H1 (cell line): ENCODE measurements around the gene PDZD11. TPM values are rescaled to one million over a fixed set of nuclear protein-coding genes. Genes with fewer than 3 reads are reported as not detected.

Source experiments
- CTCF ChIA-PET: fragments of 300-600 bp; sonication (Branson Sonifier 250); formaldehyde crosslinking; loops from one replicate; lab custom pipeline; 2021; ENCODE audit not compliant: partially characterized antibody; lab: Charles Lee
- POLR2A ChIA-PET: fragments of 300-600 bp; sonication (Branson Sonifier 250); formaldehyde crosslinking; loops from one replicate; lab custom pipeline; 2021; ENCODE audit warnings: inconsistent platforms; ENCODE audit not compliant: partially characterized antibody; lab: Charles Lee
- DNase-seq, 2 experiments: peaks; one replicate each; pipeline versions ENCODE4 v3.0.0 to v3.0.0-alpha.2; 2010 to 2022; ENCODE audit warnings: low spot score in 2 of 2, low read depth in 1 of 2, mixed read lengths in 1 of 2
- FAIRE-seq: peaks from 2 replicates; lab custom pipeline; 2011; peaks lifted over from hg19 to GRCh38; lab: Jason Lieb, UNC
- H2AFZ ChIP-seq: 2 replicates; pipeline ENCODE4 v1.8.1; 2012; ENCODE audit warnings: low read length, inconsistent platforms
- H2AK5ac ChIP-seq: 2 replicates; pipeline ENCODE4 v1.6.1; 2013; ENCODE audit warnings: low read depth, low read length
- H2BK120ac ChIP-seq: replicated peaks from 2 replicates; pipeline ENCODE3; 2013; ENCODE audit warnings: low read depth, low read length, inconsistent platforms
- H2BK12ac ChIP-seq: 2 replicates; pipeline ENCODE4 v1.6.1; 2013; ENCODE audit warnings: low read depth, low read length
- H2BK15ac ChIP-seq: 2 replicates; pipeline ENCODE4 v1.6.1; 2013; ENCODE audit warnings: low read length
- H2BK20ac ChIP-seq: 2 replicates; pipeline ENCODE4 v1.6.1; 2013; ENCODE audit warnings: low read length
- H2BK5ac ChIP-seq: 2 replicates; pipeline ENCODE4 v1.6.1; 2013; ENCODE audit warnings: low read depth, low read length
- H3K14ac ChIP-seq: 2 replicates; pipeline ENCODE4 v1.6.1; 2013; ENCODE audit warnings: inconsistent platforms; ENCODE audit not compliant: insufficient read length
- H3K18ac ChIP-seq: 2 replicates; pipeline ENCODE4 v1.6.1; 2013; ENCODE audit warnings: low read length; ENCODE audit errors: extremely low read depth
- H3K23ac ChIP-seq: 2 replicates; pipeline ENCODE4 v1.6.1; 2013; ENCODE audit warnings: inconsistent platforms; ENCODE audit not compliant: insufficient read length
- H3K23me2 ChIP-seq: 2 replicates; pipeline ENCODE4 v1.6.1; 2013; ENCODE audit warnings: low read depth, low read length
- H3K27ac ChIP-seq: 2 replicates; pipeline ENCODE4 v1.6.1; 2011; ENCODE audit warnings: low read depth, low read length, inconsistent platforms
- H3K27me3 ChIP-seq, 4 experiments: replicated peaks in 1 of 4; 1 replicate in 1 of 4; 2 replicates in 3 of 4; pipeline versions ENCODE4 v1.6.1 to v1.8.1; 2011 to 2013; ENCODE audit warnings: low read length in 3 of 4, mild to moderate bottlenecking in 3 of 4, inconsistent platforms in 2 of 4, mixed read lengths in 2 of 4, moderate library complexity in 1 of 4; ENCODE audit not compliant: control insufficient read depth in 3 of 4, insufficient read depth in 3 of 4; ENCODE audit errors: extremely low read depth in 1 of 4
- H3K36me3 ChIP-seq, 4 experiments: 2 replicates each; pipeline versions ENCODE4 v1.6.1 to v1.8.1; 2011 to 2013; ENCODE audit warnings: mild to moderate bottlenecking in 4 of 4, low read length in 3 of 4, moderate library complexity in 2 of 4, control low read depth in 1 of 4, inconsistent platforms in 1 of 4; ENCODE audit not compliant: insufficient read depth in 4 of 4, control insufficient read depth in 2 of 4
- H3K4ac ChIP-seq: replicated peaks from 2 replicates; pipeline ENCODE3; 2013; ENCODE audit warnings: low read length, low read depth, mixed read lengths, inconsistent platforms; ENCODE audit not compliant: insufficient read length
- H3K4me1 ChIP-seq, 4 experiments: replicated peaks in 1 of 4; 1 replicate in 1 of 4; 2 replicates in 3 of 4; pipeline versions ENCODE4 v1.6.1 to v1.8.1; 2011 to 2013; ENCODE audit warnings: low read length in 3 of 4, inconsistent platforms in 2 of 4, mixed read lengths in 1 of 4; ENCODE audit not compliant: insufficient read depth in 4 of 4, control insufficient read depth in 3 of 4
- H3K4me2 ChIP-seq, 2 experiments: 2 replicates each; pipeline versions ENCODE4 v1.6.1 to v1.8.1; 2011 to 2013; ENCODE audit warnings: low read depth in 2 of 2, low read length in 2 of 2, control low read depth in 1 of 2, inconsistent platforms in 1 of 2, mild to moderate bottlenecking in 1 of 2; ENCODE audit not compliant: insufficient read depth in 1 of 2
- H3K4me3 ChIP-seq, 4 experiments: fragments of 200-600, 300-600 bp in 1 of 4; sonication (generic), shearing (Covaris generic), sonication (Bioruptor Twin) in 1 of 4; 2 replicates each; pipeline versions ENCODE4 v1.5.1 to v1.8.1; 2011 to 2016; ENCODE audit warnings: low read length in 4 of 4, low read depth in 3 of 4, control low read depth in 2 of 4, inconsistent platforms in 2 of 4, mild to moderate bottlenecking in 2 of 4, mixed read lengths in 1 of 4, moderate library complexity in 1 of 4; ENCODE audit not compliant: insufficient read depth in 2 of 4; ENCODE audit errors: extremely low read depth in 1 of 4
- H3K56ac ChIP-seq: replicated peaks from 2 replicates; pipeline ENCODE3; 2013; ENCODE audit warnings: low read depth, mild to moderate bottlenecking, mixed read lengths, low read length, inconsistent platforms; ENCODE audit not compliant: insufficient read length
- H3K79me1 ChIP-seq: 2 replicates; pipeline ENCODE4 v1.6.1; 2013; ENCODE audit warnings: low read depth, low read length, control low read depth
- H3K79me2 ChIP-seq, 2 experiments: 2 replicates each; pipeline versions ENCODE4 v1.6.1 to v1.8.1; 2012 to 2013; ENCODE audit warnings: low read length in 2 of 2, mild to moderate bottlenecking in 2 of 2, inconsistent platforms in 1 of 2; ENCODE audit not compliant: insufficient read depth in 2 of 2, control insufficient read depth in 1 of 2
- H3K9ac ChIP-seq, 4 experiments: replicated peaks in 1 of 4; 1 replicate in 1 of 4; 2 replicates in 3 of 4; pipeline versions ENCODE4 v1.6.1 to v1.8.1; 2011 to 2013; ENCODE audit warnings: low read depth in 3 of 4, low read length in 3 of 4, control low read depth in 2 of 4, mild to moderate bottlenecking in 2 of 4, moderate library complexity in 2 of 4, inconsistent platforms in 1 of 4; ENCODE audit errors: extremely low read depth in 1 of 4
- H3K9me3 ChIP-seq, 2 experiments: 2 replicates each; pipeline versions ENCODE4 v1.6.1 to v1.8.1; 2012 to 2013; ENCODE audit warnings: mild to moderate bottlenecking in 2 of 2, moderate library complexity in 2 of 2, control low read depth in 1 of 2, inconsistent platforms in 1 of 2, low read depth in 1 of 2, low read length in 1 of 2, mixed read lengths in 1 of 2; ENCODE audit not compliant: insufficient read depth in 2 of 2
- H4K20me1 ChIP-seq, 2 experiments: replicated peaks in 1 of 2; 2 replicates each; pipeline versions ENCODE3 to v1.8.1; 2011 to 2013; ENCODE audit warnings: inconsistent platforms in 2 of 2, low read length in 2 of 2, mild to moderate bottlenecking in 1 of 2; ENCODE audit not compliant: insufficient read depth in 2 of 2, control insufficient read depth in 1 of 2
- H4K5ac ChIP-seq: 2 replicates; pipeline ENCODE4 v1.6.1; 2013; ENCODE audit warnings: low read length, low read depth, mixed read lengths, inconsistent platforms; ENCODE audit not compliant: insufficient read length
- H4K8ac ChIP-seq: 2 replicates; pipeline ENCODE4 v1.8.0; 2013; ENCODE audit warnings: mild to moderate bottlenecking, moderate library complexity, low read length, inconsistent platforms; ENCODE audit not compliant: insufficient read depth; ENCODE audit errors: extremely low read depth
- H4K91ac ChIP-seq: replicated peaks from 2 replicates; pipeline ENCODE3; 2013; ENCODE audit warnings: low read length, mixed read lengths, inconsistent platforms; ENCODE audit not compliant: insufficient read length
- E2F6 ChIP-seq: IDR thresholded peaks from 2 replicates; pipeline ENCODE4 v1.6.1; 2012; ENCODE audit warnings: inconsistent platforms
- EZH2 ChIP-seq: fragments of 200-600 bp; sonication (generic); IDR thresholded peaks from 2 replicates; pipeline ENCODE4 v1.7.1; 2012; ENCODE audit warnings: low read depth, mild to moderate bottlenecking, moderate library complexity, low read length, inconsistent platforms; ENCODE audit not compliant: severe bottlenecking
- JUN ChIP-seq: IDR thresholded peaks from 2 replicates; pipeline ENCODE4 v1.6.1; 2011; ENCODE audit warnings: low read depth, mild to moderate bottlenecking, improper control_type of control experiment, low read length
- PHF8 ChIP-seq: fragments of 200-600 bp; sonication (generic); conservative IDR thresholded peaks from 2 replicates; pipeline ENCODE4 v1.7.1; 2012; ENCODE audit warnings: low read depth, mild to moderate bottlenecking, inconsistent platforms, low read length, moderate library complexity
- POLR2AphosphoS5 ChIP-seq: IDR thresholded peaks from 2 replicates; pipeline ENCODE4 v1.6.1; 2011; ENCODE audit warnings: low read depth, low read length
- TAF1 ChIP-seq: IDR thresholded peaks from 2 replicates; pipeline ENCODE4 v1.6.1; 2011; ENCODE audit warnings: mild to moderate bottlenecking, low read depth, low read length
- ZNF274 ChIP-seq: IDR thresholded peaks from 2 replicates; pipeline ENCODE4 v1.7.0; 2012; ENCODE audit warnings: low read length, borderline replicate concordance; ENCODE audit errors: extremely low read depth
- WGBS, 2 experiments: shearing (Covaris generic) in 1 of 2; methylation state at CpG; one replicate each; pipeline versions ENCODE4 v1.1.6 to v1.1.7; 2013 to 2015; ENCODE audit warnings: low lambda C conversion rate in 2 of 2, mixed read lengths in 2 of 2, inconsistent platforms in 1 of 2, low coverage in 1 of 2, missing lambda C conversion rate in 1 of 2; ENCODE audit not compliant: insufficient replicate concordance in 2 of 2, insufficient coverage in 1 of 2, insufficient read length in 1 of 2; ENCODE audit errors: extremely low coverage in 1 of 2, missing lambda C conversion rate in 1 of 2; 5-methylcytosine and 5-hydroxymethylcytosine counted together
- polyA plus RNA-seq, 7 experiments: library from polyadenylated mRNA; depleted of rRNA in 3 of 7; stranded (reverse) in 5 of 7; unstranded in 2 of 7; fragments of >200 nt in 5 of 7; fragments of 200-250 nt in 2 of 7; gene quantifications; 1 replicate in 5 of 7; 2 replicates in 1 of 7; 4 replicates in 1 of 7; pipeline versions ENCODE4 v1.2.1 to v1.2.3, GENCODE V29; 2011 to 2013; ENCODE audit warnings: missing spikeins in 2 of 7, mixed read lengths in 2 of 7
- total RNA-seq: library from RNA; stranded (reverse); fragmentation: NEBNext Ultra II Directional; extraction: Animal tissue kit (Norgen Biotek cat#: 25700); gene quantifications from 2 replicates; pipeline ENCODE4 v1.2.1, GENCODE V29; 2021

Gene PDZD11
- total and polyA plus RNA-seq, 2 of the 8 experiments (the other 6 are each of a cell fraction or from before 2014, with no cell fraction given): 31.5 to 55.9 TPM

GRCh38 chrX:70324326-70324725, 34.6 kb upstream of the PDZD11 start:
- Histone ChIP-seq H2BK5ac (no peak overlapping the region), H4K20me1 (no peaks in the 10 kb centered on the region), H3K23me2 (no peaks in the 10 kb centered on the region), H3K79me1 (no peaks in the 10 kb centered on the region), H4K5ac (no peak overlapping the region), H2BK15ac (no peak overlapping the region), H4K91ac (no peak overlapping the region), H2BK12ac (no peak overlapping the region), H3K14ac (no peak overlapping the region), H4K8ac (no peak overlapping the region), H3K4me1 (no peaks in the 10 kb centered on the region), H2AK5ac (no peak overlapping the region), H3K9ac (no peak overlapping the region), H3K27me3 (no peaks in the 10 kb centered on the region), H2BK120ac (no peak overlapping the region), H3K4ac (no peak overlapping the region), H3K36me3 (no peaks in the 10 kb centered on the region), H3K23ac (no peak overlapping the region), H3K9me3 (no peaks in the 10 kb centered on the region), H2BK20ac (no peak overlapping the region), H3K79me2 (no peaks in the 10 kb centered on the region), H2AFZ (no peak overlapping the region), H3K56ac (no peak overlapping the region), H3K27ac (no peak overlapping the region), H3K18ac (no peak overlapping the region), H3K4me3 (no peak overlapping the region), H3K4me2 (no peak overlapping the region)
- TF ChIP-seq TAF1: no peak
- no peak for TF ChIP-seq E2F6
- no peak for TF ChIP-seq JUN
- no peak for TF ChIP-seq EZH2
- TF ChIP-seq ZNF274: no peak
- TF ChIP-seq POLR2AphosphoS5: no peak
- TF ChIP-seq PHF8: no peak
- DNase-seq: no peak
- 89% methylated on average over 2 of the region's 2 CpGs; no CpG with 5 or more reads in 1 of the 2 experiments for WGBS, 2 experiments
- FAIRE-seq: no peak
- POLR2A ChIA-PET: no interaction called here
- CTCF ChIA-PET: no interaction called here
